Endodermal cell (in vitro differentiated cells): Measurements from ENCODE around the gene TIMD4. TPM values are rescaled to one million over a fixed set of nuclear protein-coding genes. Genes with fewer than 3 reads are reported as not detected.
A peak's percentile ranks its signal among the peaks of the same experiment; 100 is the strongest.

Source experiments
- DNase-seq: peaks from one replicate; pipeline ENCODE4 v3.0.0-alpha.2; 2017
- H3K27ac ChIP-seq: 2 replicates; pipeline ENCODE4 v1.5.1; 2013; ENCODE audit warnings: mild to moderate bottlenecking, low read depth, low read length, moderate library complexity
- H3K27me3 ChIP-seq: 2 replicates; pipeline ENCODE4 v1.6.1; 2013; ENCODE audit warnings: mild to moderate bottlenecking, low read length, moderate library complexity; ENCODE audit not compliant: insufficient read depth, control insufficient read depth, poor library complexity, severe bottlenecking
- H3K36me3 ChIP-seq: 2 replicates; pipeline ENCODE4 v1.7.0; 2013; ENCODE audit warnings: mild to moderate bottlenecking, low read length, moderate library complexity; ENCODE audit not compliant: control insufficient read depth, insufficient read depth
- H3K4me1 ChIP-seq: one replicate; pipeline ENCODE4 v1.7.0; 2013; ENCODE audit warnings: low read length; ENCODE audit not compliant: control insufficient read depth, insufficient read depth
- H3K4me3 ChIP-seq: 2 replicates; pipeline ENCODE4 v1.5.1; 2013; ENCODE audit warnings: mild to moderate bottlenecking, low read length, moderate library complexity
- H3K9ac ChIP-seq: 2 replicates; pipeline ENCODE4 v1.6.1; 2013; ENCODE audit warnings: mild to moderate bottlenecking, low read length, moderate library complexity; ENCODE audit not compliant: poor library complexity, severe bottlenecking; ENCODE audit errors: extremely low read depth
- H3K9me3 ChIP-seq: 2 replicates; pipeline ENCODE4 v1.6.1; 2013; ENCODE audit warnings: mild to moderate bottlenecking, low read length, moderate library complexity; ENCODE audit not compliant: control insufficient read depth
- H3K27ac Mint-ChIP-seq: 2 replicates; pipeline ENCODE4 v1.8.0; 2020; ENCODE audit warnings: mixed read lengths
- H3K27me3 Mint-ChIP-seq: 2 replicates; pipeline ENCODE4 v1.8.0; 2021; ENCODE audit warnings: mild to moderate bottlenecking, mixed read lengths; ENCODE audit not compliant: insufficient read depth
- H3K36me3 Mint-ChIP-seq: 2 replicates; pipeline ENCODE4 v1.8.0; 2020; ENCODE audit warnings: low read depth, mixed read lengths
- H3K4me1 Mint-ChIP-seq: 2 replicates; pipeline ENCODE4 v1.8.0; 2020; ENCODE audit warnings: mixed read lengths
- H3K4me3 Mint-ChIP-seq: 2 replicates; pipeline ENCODE4 v1.8.0; 2020; ENCODE audit warnings: mild to moderate bottlenecking, moderate library complexity, mixed read lengths
- H3K9me3 Mint-ChIP-seq: 2 replicates; pipeline ENCODE4 v1.8.0; 2020; ENCODE audit warnings: mild to moderate bottlenecking, mixed read lengths
- WGBS, 2 experiments: methylation state at CpG; one replicate each; pipeline versions ENCODE4 v1.1.5 to v1.1.7; 2013; ENCODE audit warnings: missing lambda C conversion rate in 2 of 2, mixed read lengths in 1 of 2; ENCODE audit not compliant: insufficient coverage in 1 of 2, insufficient read length in 1 of 2; 5-methylcytosine and 5-hydroxymethylcytosine counted together
- total RNA-seq, 2 donors: library from RNA; stranded (reverse); fragmentation: NEBNext Ultra II Directional in 1 of 2; extraction: Animal tissue kit (Norgen Biotek cat#: 25700) in 1 of 2; gene quantifications; 2 replicates in 1 of 2; 3 replicates in 1 of 2; pipeline ENCODE4 v1.2.1, GENCODE V29; 2021
- TF ChIP-seq, protein P1 (sequence below): fragments of 200-600 bp; sonication (generic); conservative IDR thresholded peaks from 2 replicates; pipeline ENCODE4 v1.5.0; 2021; ENCODE audit warnings: antibody characterized with exemption, mild to moderate bottlenecking

TIMD4 gene
- total RNA-seq, 2 donors from 2014 or later: not detected

DNA sequence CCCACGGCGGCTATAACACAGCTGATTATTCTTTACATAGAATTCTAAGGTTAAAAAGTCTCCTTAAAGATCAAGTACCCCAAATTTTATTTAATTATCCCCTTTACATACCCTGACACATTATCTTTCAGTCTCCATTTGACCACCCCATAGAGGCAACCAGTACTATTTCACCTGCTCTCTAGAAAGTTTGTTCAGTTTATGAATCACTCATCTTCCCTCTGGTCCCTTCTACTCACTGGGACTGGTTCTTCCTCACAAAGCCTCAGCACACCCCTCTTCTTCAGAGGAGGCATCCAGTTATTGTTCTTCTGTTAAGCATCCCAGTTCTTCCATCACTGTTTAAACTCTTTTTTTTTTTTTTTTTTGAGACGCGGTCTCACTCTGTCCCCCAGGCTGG is 70.2 kb downstream of the TIMD4 start:
- Mint-ChIP-seq H3K27ac (no peak overlapping the region), H3K27me3 (no peaks in the 10 kb centered on the region), H3K9me3 (no peaks in the 10 kb centered on the region), H3K4me1 (peaks cover 12% of the 10 kb centered on the region), H3K4me3 (no peak overlapping the region), H3K36me3 (no peaks in the 10 kb centered on the region)
- no peak overlapping the region for H3K9ac ChIP-seq
- H3K27ac ChIP-seq: no peak overlapping the region
- TF ChIP-seq, protein P1, sequence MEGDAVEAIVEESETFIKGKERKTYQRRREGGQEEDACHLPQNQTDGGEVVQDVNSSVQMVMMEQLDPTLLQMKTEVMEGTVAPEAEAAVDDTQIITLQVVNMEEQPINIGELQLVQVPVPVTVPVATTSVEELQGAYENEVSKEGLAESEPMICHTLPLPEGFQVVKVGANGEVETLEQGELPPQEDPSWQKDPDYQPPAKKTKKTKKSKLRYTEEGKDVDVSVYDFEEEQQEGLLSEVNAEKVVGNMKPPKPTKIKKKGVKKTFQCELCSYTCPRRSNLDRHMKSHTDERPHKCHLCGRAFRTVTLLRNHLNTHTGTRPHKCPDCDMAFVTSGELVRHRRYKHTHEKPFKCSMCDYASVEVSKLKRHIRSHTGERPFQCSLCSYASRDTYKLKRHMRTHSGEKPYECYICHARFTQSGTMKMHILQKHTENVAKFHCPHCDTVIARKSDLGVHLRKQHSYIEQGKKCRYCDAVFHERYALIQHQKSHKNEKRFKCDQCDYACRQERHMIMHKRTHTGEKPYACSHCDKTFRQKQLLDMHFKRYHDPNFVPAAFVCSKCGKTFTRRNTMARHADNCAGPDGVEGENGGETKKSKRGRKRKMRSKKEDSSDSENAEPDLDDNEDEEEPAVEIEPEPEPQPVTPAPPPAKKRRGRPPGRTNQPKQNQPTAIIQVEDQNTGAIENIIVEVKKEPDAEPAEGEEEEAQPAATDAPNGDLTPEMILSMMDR: no peak
- 89 to 100% methylated on average over 2 to 4 of the region's 4 CpGs for WGBS, 2 experiments
- DNase-seq: no peak
- H3K4me3 ChIP-seq: no peak overlapping the region
- no peaks in the 10 kb centered on the region for H3K27me3 ChIP-seq
- H3K36me3 ChIP-seq: no peaks in the 10 kb centered on the region
- no peaks in the 10 kb centered on the region for H3K9me3 ChIP-seq
- H3K4me1 ChIP-seq: no peaks in the 10 kb centered on the region

DNA sequence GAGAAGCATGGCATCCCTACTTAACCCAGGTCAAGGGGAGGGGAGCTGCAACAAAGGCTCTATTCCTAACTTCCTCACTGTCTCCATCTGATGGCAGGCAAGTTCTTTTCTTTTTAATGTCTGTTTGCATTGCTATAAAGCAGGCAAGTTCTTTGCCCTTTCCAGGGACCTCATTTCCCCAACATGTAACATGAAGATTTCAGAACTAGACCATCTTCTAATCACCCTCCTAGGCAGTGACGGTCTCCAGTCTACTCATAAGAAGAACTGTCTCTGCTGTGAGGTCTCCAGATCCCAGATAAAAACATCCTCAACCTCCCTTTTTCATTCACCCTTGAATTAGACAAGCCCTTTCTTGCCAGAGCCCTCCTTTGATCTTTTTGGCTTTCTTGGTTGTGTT is 70.8 kb downstream of the TIMD4 start:
- Mint-ChIP-seq H3K4me3 (no peak overlapping the region), H3K4me1 (peaks cover 12% of the 10 kb centered on the region), H3K27me3 (no peaks in the 10 kb centered on the region), H3K27ac (no peak overlapping the region), H3K9me3 (no peaks in the 10 kb centered on the region), H3K36me3 (no peaks in the 10 kb centered on the region)
- Histone ChIP-seq H3K27me3 (no peaks in the 10 kb centered on the region), H3K9ac (no peak overlapping the region), H3K36me3 (no peaks in the 10 kb centered on the region), H3K27ac (no peak overlapping the region), H3K4me1 (no peaks in the 10 kb centered on the region), H3K4me3 (no peak overlapping the region), H3K9me3 (no peaks in the 10 kb centered on the region)
- TF ChIP-seq, protein P1: peak; percentile 51
- DNase-seq: no peak
- 85% methylated on average over 1 of the region's 1 CpG; no CpG with 5 or more reads in 1 of the 2 experiments for WGBS, 2 experiments

DNA sequence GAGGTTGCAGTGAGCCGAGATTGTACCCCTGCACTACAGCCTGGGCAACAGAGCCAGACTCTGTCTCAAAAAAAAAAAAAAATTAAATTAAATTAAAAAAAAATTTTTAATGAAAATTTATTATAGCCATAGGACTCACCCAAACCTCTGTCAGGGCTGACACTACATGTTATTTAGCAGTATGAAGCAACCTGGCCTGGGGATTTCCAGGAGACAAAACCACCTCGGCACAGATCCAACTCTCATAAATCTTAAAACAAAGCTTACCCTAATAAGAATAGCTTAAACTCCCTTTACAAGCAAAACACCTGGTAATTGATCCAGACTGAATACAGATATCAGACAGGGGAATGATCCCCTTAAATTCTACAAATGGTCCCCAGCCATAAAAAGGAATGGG is 74.5 kb downstream of the TIMD4 start:
- H3K36me3 ChIP-seq: no peaks in the 10 kb centered on the region
- H3K4me3 Mint-ChIP-seq: no peak overlapping the region
- H3K36me3 Mint-ChIP-seq: no peaks in the 10 kb centered on the region
- TF ChIP-seq, protein P1: no peak
- peaks cover 12% of the 10 kb centered on the region for H3K4me1 Mint-ChIP-seq
- WGBS, 2 experiments: 94 to 100% methylated on average over 1 to 2 of the region's 2 CpGs
- H3K27ac Mint-ChIP-seq: no peak overlapping the region
- no peaks in the 10 kb centered on the region for H3K27me3 Mint-ChIP-seq
- no peak overlapping the region for H3K4me3 ChIP-seq
- H3K9me3 ChIP-seq: no peaks in the 10 kb centered on the region
- H3K4me1 ChIP-seq: no peaks in the 10 kb centered on the region
- H3K27me3 ChIP-seq: no peaks in the 10 kb centered on the region
- no peak overlapping the region for H3K9ac ChIP-seq
- H3K9me3 Mint-ChIP-seq: no peaks in the 10 kb centered on the region
- no peak for DNase-seq
- no peak overlapping the region for H3K27ac ChIP-seq
